GM06990 (cell line): Measurements from ENCODE around the gene SPINK14.

Source experiments
- DNase-seq: peaks from one replicate; pipeline ENCODE4 v3.0.0-alpha.2; 2011; ENCODE audit not compliant: insufficient read length; ENCODE audit errors: extremely low read depth
- H3K27me3 ChIP-seq: replicated peaks from 2 replicates; pipeline ENCODE4 v1.6.0; 2011; ENCODE audit warnings: low read length; ENCODE audit not compliant: control insufficient read depth, insufficient read depth
- H3K36me3 ChIP-seq: 2 replicates; pipeline ENCODE4 v1.5.1; 2011; ENCODE audit warnings: low read length; ENCODE audit not compliant: control insufficient read depth, insufficient read depth
- H3K4me3 ChIP-seq: replicated peaks from 2 replicates; pipeline ENCODE4 v1.5.1; 2011; ENCODE audit warnings: low read depth, mild to moderate bottlenecking, control low read depth, low read length
- TF ChIP-seq, protein P1 (sequence below): IDR thresholded peaks from 2 replicates; pipeline ENCODE4 v1.5.1; 2011; ENCODE audit warnings: low read length, control low read depth, mild to moderate bottlenecking, inconsistent platforms; ENCODE audit not compliant: insufficient read depth, poor library complexity, severe bottlenecking

SPINK14 gene, protein sequence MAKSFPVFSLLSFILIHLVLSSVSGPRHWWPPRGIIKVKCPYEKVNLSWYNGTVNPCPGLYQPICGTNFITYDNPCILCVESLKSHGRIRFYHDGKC

DNA sequence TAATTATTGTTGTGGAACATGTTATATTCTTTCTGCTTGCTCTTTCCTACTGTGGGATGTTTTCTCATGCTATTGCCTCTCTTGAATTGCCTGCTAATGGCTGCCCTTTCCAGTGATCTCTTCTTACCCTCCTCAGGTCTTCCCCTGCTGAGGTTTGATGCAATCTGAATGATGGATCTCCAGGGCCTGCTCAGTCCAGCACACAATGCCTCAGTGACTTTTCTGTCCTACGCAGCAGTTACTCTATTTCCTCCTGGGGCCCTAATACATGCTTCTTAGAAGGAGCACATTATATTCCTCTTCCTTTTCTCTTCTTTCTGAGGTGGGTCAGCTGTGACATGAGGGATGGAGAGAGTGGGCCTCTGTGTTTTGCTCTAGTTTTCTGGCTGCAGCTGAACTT lies at the start of gene SPINK14:
TSS of gene SPINK14 (plus strand) at position 301 of the 400 bp plus-strand sequence. CDS start 1,187 bp downstream, outside the sequence.
- H3K27me3 ChIP-seq: no peaks in the 10 kb centered on the region; the same call in 1 of the 2 replicates
- H3K4me3 ChIP-seq: no peak within 1 kb of the TSS
- TF ChIP-seq, protein P1, sequence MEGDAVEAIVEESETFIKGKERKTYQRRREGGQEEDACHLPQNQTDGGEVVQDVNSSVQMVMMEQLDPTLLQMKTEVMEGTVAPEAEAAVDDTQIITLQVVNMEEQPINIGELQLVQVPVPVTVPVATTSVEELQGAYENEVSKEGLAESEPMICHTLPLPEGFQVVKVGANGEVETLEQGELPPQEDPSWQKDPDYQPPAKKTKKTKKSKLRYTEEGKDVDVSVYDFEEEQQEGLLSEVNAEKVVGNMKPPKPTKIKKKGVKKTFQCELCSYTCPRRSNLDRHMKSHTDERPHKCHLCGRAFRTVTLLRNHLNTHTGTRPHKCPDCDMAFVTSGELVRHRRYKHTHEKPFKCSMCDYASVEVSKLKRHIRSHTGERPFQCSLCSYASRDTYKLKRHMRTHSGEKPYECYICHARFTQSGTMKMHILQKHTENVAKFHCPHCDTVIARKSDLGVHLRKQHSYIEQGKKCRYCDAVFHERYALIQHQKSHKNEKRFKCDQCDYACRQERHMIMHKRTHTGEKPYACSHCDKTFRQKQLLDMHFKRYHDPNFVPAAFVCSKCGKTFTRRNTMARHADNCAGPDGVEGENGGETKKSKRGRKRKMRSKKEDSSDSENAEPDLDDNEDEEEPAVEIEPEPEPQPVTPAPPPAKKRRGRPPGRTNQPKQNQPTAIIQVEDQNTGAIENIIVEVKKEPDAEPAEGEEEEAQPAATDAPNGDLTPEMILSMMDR: no peak
- H3K36me3 ChIP-seq: no peaks in the 10 kb centered on the region
- DNase-seq: no peak

DNA sequence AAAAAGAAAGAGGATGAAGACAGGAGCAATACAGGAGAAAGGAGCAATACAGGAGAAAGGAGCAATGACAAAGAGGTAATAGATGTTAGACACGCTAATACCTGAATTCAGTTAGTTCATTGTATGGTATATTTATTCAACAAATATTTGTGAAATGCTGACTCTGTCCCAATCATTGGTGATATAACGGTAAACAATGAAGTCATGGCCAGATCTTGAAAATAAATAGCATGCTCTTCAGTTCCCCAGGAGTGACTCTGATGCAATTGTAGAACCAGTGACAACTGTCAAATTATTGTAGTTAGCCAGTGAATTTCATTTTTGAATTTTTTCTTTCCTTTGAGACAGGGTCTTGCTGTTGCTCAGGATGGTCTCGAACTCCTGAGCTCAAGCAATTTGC lies 48.0 kb upstream of the SPINK14 start:
- H3K36me3 ChIP-seq: no peaks in the 10 kb centered on the region
- no peak overlapping the region for H3K4me3 ChIP-seq
- H3K27me3 ChIP-seq: no peaks in the 10 kb centered on the region; the same call in 1 of the 2 replicates
- no peak for DNase-seq
- TF ChIP-seq, protein P1: no peak

DNA sequence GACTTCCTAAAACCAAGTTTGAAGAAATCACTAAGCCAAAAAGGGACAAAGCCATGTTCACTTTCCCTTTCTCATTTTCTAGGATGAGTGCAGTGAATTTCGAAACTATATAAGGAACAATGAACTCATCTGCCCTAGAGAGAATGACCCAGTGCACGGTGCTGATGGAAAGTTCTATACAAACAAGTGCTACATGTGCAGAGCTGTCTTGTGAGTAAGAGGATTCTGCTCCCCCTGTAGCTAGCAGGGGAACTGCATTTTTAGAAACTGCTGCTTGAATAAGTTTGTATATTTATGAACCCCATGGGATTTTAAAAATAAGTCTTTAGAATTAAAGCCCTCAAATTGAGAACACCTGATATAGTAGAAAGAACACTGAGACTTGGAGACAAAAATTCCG lies 42.7 kb upstream of the SPINK14 start:
- Histone ChIP-seq H3K27me3 (no peaks in the 10 kb centered on the region), H3K4me3 (no peak overlapping the region), H3K36me3 (no peaks in the 10 kb centered on the region)
- TF ChIP-seq, protein P1: peak; percentile 33
- no peak for DNase-seq

DNA sequence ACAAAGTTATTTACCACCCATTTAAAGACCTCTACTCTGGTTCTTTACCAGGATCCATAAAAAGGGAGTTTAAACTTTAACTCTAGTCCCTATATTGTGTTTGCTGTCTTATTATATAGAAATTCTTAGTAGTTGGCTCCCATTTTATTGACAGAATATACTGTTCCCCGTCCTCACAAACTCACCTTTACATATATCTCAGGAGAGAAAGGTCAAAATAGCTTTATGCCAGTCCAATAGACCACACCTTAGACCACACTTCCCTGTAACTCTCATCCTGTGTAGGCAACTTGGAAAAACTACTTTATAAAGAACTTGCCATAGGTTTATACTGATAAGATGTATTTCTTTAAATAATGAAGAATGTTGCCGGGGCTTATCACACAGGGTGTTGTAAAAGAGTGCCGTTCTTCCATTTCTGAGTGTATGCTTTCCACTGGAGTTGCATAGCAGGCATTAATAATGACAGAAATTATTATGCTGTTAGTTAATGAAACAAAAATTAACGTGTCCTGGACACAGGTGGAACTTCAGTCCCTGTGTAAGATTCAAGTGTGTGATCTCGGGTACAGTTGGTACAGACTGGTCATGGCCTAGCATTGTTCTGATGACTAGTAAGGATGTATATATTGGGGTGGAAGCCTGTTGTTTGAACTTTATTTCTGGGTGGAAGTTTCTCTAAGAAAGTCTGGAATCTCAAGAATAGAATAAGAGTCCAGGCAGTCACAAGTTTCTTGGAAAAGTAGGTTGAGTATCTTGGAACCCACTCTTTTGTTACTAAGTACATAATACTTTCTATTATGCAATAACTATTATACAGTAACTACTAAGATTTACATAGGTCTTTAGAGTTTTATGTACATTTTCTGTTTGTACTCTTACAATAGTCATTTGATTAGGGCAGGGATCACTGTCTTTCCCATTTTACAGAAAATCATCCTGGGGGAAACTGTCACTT lies 33.0 kb upstream of the SPINK14 start:
- Histone ChIP-seq H3K27me3 (no peaks in the 10 kb centered on the region; the same call in 1 of the 2 replicates), H3K4me3 (no peak overlapping the region), H3K36me3 (no peaks in the 10 kb centered on the region)
- TF ChIP-seq, protein P1: no peak
- no peak for DNase-seq

DNA sequence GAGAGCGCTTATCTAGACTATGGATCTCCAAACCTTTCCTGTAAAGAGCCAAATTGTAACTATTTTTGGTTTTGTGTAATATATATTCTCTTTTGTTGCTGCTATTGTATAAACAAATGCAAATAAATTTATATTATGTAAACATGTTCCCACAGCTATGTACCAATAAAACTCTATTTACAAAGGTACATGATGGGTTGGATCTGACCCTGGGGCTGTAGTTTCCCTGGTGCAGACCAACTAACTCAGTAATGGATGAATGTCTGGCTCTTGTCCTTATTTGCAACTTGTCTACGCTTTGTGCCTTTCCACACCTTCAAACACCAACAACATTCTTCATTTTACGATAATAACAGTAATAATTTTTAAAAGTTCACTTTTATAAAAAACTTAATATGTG lies 27.5 kb upstream of the SPINK14 start:
- no peaks in the 10 kb centered on the region; the same call in 1 of the 2 replicates for H3K27me3 ChIP-seq
- no peak overlapping the region for H3K4me3 ChIP-seq
- H3K36me3 ChIP-seq: no peaks in the 10 kb centered on the region
- TF ChIP-seq, protein P1: no peak
- DNase-seq: no peak
